K562 (cell line): ENCODE data around the gene PHACTR3.

ENCODE experiments used
- CTCF ChIP-seq, 3 experiments: IDR thresholded peaks in 2 of 3; conservative IDR thresholded peaks in 1 of 3; 2 replicates each; pipeline ENCODE4 v1.5.1; 2011 to 2012; ENCODE audit warnings: low read length in 3 of 3, mild to moderate bottlenecking in 3 of 3, control low read depth in 2 of 3, improper control_type of control experiment in 1 of 3, inconsistent platforms in 1 of 3, low read depth in 1 of 3, mixed read lengths in 1 of 3, moderate library complexity in 1 of 3; ENCODE audit not compliant: insufficient read depth in 2 of 3
- GATAD2A ChIP-seq: fragments of 450-650 bp; IDR thresholded peaks from 2 replicates; pipeline ENCODE4 v1.6.1; 2017
- KDM1A ChIP-seq, 2 experiments: fragments of 450-650 bp; IDR thresholded peaks; 2 replicates each; pipeline ENCODE4 v1.6.1; 2016; ENCODE audit warnings: mild to moderate bottlenecking in 2 of 2
- PHF21A ChIP-seq: fragments of 450-650 bp; IDR thresholded peaks from 2 replicates; pipeline ENCODE4 v1.6.1; 2017; ENCODE audit warnings: low read depth, borderline replicate concordance
- REST ChIP-seq, 2 experiments: fragments of 450-650 bp; formaldehyde crosslinking in 1 of 2; IDR thresholded peaks; 2 replicates each; pipeline versions ENCODE4 v1.4.0 to v1.6.1; 2014 to 2020; ENCODE audit warnings: mild to moderate bottlenecking in 2 of 2, borderline replicate concordance in 1 of 2, low read depth in 1 of 2
- ZNF354B ChIP-seq: fragments of 250-450 bp; sonication (Bioruptor Pico); IDR thresholded peaks from 2 replicates; pipeline ENCODE4 v1.4.0; 2020

DNA sequence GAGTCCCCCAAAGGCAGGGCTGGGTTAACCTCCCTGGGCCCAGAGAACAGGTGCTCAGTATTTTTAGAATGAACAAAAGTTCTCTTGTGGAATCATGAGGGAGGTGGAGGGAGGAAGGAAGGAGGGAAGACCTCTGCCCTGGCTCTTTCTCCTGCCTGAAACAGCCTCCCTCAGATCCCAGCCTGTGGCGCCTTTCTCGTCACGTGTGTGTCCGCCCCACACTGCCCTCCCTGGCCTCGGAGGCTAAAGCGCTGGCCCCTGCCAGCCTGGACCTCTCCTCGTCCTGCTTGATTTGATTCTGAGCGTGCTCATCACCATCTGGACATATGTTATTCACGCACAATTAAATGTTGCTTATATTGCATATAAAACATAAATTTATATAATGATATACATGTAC is 40.9 kb downstream of the PHACTR3 start:
- TF ChIP-seq KDM1A (IDR thresholded peaks at IDR 0.05) (no peak), PHF21A (no peak), CTCF (IDR thresholded peaks at IDR 0.05 in 2 of 3, conservative IDR thresholded peaks at IDR 0.05 in 1 of 3; ENCODE audit: insufficient read depth in 2 of 3, low read depth in 1 of 3, low read length in 3 of 3) (no peak), REST (IDR thresholded peaks at IDR 0.05; ENCODE audit: borderline replicate concordance) (no peak), REST (CRISPR knock-in tag; IDR thresholded peaks at IDR 0.05; ENCODE audit: low read depth) (no peak), GATAD2A (no peak), ZNF354B (CRISPR knock-in tag) (no peak)
